ENCODE measurements around the gene ASXL1.

DNA sequence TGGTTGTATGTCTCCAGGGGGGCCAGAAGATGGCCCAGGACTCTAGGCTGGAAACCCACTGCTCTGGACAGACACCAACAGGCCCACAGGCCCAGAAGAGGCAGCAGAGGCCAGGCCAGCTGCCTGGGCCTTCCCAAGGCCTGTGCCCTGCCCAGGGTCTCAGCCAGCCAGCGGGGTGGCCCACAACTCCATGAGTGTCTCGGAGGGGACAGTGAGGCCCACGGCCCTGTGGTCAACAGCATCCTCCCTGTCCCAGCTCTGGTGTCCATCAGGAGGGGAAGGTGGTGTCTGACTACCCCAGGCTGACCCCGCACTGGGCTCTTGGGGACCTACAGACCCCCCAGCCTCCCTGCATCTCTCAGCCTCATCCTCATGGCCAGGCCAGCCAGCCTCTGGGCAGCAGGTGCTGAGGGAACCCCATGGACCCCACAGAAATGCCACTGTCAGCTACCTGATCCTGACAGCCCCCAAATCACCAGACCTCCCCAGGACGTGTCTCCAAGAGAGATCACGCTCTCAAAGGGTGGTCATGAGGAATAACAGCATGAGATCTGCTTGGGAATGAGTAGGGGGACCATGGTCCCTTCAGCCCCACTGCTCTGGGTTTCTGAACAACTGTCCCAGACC lies 114.6 kb downstream of the ASXL1 start:
- TF ChIP-seq EZH2 (IDR thresholded peaks at IDR 0.05) = no peak
- TF ChIP-seq FOXP2 (optimal IDR thresholded peaks at IDR 0.05; ENCODE audit: control extremely low read depth, extremely low read length, insufficient read depth) = no peak
